ENCODE results near the gene FAM174C.

Gene FAM174C

DNA sequence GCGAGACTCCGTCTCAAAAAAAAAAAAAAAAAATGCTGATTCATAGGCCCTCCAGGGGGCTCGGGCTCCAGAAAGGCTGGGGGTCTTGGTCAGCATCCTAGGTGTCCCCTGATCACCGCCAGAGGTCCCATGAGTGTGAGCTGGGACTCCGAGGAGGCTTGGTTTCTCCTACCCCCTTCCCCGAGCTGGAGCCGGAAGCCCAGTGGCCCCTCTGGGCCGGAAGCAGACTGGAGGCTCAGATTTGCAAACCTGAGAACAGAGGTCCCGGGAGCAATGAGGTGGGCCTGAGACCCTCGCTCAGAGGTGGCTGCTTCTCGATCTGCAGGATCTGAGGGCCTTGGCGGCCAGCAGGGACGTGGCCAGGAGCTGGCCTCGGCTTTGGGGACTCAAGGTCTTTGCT lies 51.8 kb downstream of the FAM174C start:
- DNase-seq, result no peak
